GM19324 (cell line): ENCODE measurements around the gene CD8B.
"Not testable (repeated sequence)": the region's sequence is repeated elsewhere in the genome, so short reads cannot be mapped to it uniquely, and the experiment has no call there.

ENCODE experiments used
- ATAC-seq: cut with Tn5 transposase; IDR thresholded peaks from one replicate; pipeline ENCODE4 v1.9.1; 2021; ENCODE audit warnings: mild to moderate bottlenecking, moderate library complexity; ENCODE audit not compliant: unreplicated experiment, low FRiP score

CD8B gene

GRCh38 chr2:86861628-86862379 is at the start of gene CD8B:
TSS of gene CD8B (minus strand) at chr2:86861886. CDS start at chr2:86861865, 21 bp downstream.
- ATAC-seq = not testable (repeated sequence)

- ATAC-seq = not testable (repeated sequence)
Measured at GRCh38 chr2:86905868-86906267, 44.2 kb upstream of the CD8B start.

DNA sequence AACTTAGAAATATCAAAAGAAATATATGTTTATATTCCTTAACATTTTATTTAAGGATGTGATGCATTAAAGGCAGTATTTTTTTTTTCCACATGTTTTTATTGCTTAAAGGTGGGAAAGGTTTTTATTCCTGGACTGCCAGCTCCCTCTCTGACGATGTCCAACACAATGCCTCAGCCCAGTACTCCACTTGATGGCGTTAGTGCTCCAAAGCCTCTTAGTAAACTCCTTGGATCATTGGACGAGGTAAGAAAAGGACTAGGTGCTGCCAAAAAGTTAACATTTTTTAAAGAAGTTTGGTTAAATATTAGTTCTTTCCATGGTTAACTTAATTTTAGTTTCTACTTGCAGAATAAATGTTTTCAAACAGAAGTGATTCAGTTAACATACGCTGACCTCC is 39.0 kb upstream of the CD8B start:
- not testable (repeated sequence) for ATAC-seq

DNA sequence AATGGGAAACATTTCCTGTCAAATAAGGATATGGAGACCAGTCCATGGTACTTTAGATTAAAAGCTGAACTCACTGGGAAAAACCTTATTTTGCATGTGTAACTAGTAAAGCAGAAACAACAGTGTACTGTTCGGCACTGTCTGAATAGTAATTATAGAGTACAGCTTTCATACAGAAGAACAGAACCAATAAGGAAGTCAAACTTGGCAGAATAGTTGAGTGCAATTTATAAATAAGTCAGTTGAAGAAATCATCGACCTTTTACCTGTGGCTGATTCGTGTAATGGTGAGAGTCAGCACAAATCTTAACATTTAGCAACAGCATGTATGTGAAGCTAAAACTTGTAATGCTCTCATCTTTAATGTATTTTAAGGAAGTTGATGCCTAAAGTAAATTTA is 24.3 kb upstream of the CD8B start:
- ATAC-seq = not testable (repeated sequence)

GRCh38 chr2:86882865-86883264 is 21.2 kb upstream of the CD8B start:
- ATAC-seq = not testable (repeated sequence)

GRCh38 chr2:86882118-86882665 is 20.5 kb upstream of the CD8B start:
- ATAC-seq = not testable (repeated sequence)

- ATAC-seq = not testable (repeated sequence)
Measured at GRCh38 chr2:86878986-86879385, 17.3 kb upstream of the CD8B start.

GRCh38 chr2:86870941-86871340 is 9.3 kb upstream of the CD8B start:
- not testable (repeated sequence) for ATAC-seq

- not testable (repeated sequence) for ATAC-seq
Measured at GRCh38 chr2:86868895-86869468, 7.3 kb upstream of the CD8B start.

DNA sequence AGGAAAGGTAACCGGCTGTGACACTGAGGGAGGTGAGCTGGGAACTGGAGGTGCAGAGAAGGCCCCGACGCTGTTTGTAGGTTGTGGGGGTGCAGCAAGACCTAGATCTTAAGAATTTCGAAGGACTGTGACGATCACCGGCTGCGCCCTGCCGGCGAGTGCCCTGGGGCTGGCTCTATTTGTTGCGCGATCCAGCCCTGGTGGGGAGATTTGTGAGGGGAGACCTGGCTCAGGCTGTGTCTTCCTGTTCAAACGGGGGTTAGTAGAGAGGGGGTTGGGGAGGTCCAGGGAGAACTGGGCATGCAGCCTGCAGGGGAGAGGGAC is 656 bp upstream of the CD8B start:
- ATAC-seq = not testable (repeated sequence)

DNA sequence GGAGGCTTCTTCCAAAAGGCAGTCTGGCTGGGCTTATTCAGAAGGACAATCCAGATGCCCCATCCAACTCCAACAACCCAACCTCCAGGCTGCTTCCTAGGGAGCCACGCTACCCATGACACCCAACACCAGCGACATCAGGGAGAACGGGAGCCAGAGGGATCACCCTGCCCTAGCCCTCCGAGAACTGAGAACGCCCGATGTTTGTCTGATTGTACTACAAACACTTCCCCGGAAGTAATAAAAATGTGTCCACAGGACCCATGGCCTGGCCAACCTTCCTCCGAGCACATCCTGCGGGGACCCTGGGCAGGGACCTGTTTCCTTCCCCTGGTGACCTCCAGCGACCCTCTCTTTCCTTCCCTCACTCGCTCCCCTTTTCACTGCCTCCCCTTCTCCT is 511 bp downstream of the CD8B start:
- ATAC-seq = not testable (repeated sequence)

DNA sequence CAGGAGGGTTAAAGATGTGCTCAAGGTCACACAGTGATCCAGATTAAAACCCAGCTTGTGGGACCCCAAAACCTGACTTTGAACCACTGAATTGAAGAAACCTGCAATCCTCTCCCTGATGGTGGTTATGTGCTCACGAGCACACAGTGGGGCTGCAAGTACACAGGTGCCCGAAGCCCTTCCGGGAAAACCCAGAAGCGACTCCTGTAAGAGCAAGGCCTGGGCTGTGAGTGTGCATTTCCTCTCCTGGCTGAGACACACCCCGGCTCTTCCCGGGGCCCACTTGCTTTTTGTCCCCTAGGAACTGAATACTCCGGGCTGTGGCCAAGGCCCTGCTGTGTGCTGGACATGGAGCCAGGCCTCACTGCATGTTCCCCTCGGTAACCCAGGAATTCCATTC is 1.1 kb downstream of the CD8B start:
- not testable (repeated sequence) for ATAC-seq

DNA sequence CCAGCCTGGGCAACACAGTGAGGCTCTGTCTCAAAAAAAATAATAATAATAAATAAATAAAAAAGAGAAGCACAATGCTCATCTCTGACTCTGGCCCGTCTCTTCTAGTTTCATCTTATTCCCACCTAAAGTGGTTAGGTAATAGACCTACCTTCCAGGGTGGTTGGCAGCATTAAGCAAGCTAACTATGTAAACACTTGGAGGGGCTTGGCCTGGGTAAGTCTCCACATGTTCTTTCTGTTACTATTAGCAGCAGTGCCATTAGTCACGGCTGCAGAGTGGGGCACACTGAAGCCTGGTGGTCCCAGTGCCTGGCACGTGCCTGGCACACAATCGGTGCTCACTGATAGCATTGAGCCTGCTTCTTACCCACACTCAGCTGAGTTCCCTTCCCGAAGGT is 4.0 kb downstream of the CD8B start:
- ATAC-seq = not testable (repeated sequence)

DNA sequence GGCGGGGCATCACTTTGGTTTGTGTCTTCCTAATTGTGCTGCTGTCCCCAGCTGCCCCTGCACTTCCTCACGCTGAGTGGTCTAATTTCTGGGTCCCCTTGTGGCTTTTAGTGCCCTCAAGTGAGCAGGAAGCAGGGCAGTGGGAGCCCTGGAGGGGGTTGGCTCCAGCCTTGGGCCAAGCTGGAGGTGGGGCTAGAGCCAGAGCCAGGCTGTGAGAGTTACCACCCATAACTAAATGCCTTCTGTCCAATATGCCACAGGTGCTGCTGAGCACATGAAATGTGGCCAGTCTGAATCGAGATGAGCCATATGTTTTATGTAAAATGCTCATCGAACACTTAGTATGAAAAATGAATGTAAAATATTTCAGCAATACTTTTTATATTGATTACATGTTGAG is 5.2 kb downstream of the CD8B start:
- ATAC-seq = not testable (repeated sequence)

- ATAC-seq = not testable (repeated sequence)
Measured at GRCh38 chr2:86855981-86856380, 5.7 kb downstream of the CD8B start.

- ATAC-seq = not testable (repeated sequence)
Measured at GRCh38 chr2:86851581-86851980, 10.1 kb downstream of the CD8B start.

DNA sequence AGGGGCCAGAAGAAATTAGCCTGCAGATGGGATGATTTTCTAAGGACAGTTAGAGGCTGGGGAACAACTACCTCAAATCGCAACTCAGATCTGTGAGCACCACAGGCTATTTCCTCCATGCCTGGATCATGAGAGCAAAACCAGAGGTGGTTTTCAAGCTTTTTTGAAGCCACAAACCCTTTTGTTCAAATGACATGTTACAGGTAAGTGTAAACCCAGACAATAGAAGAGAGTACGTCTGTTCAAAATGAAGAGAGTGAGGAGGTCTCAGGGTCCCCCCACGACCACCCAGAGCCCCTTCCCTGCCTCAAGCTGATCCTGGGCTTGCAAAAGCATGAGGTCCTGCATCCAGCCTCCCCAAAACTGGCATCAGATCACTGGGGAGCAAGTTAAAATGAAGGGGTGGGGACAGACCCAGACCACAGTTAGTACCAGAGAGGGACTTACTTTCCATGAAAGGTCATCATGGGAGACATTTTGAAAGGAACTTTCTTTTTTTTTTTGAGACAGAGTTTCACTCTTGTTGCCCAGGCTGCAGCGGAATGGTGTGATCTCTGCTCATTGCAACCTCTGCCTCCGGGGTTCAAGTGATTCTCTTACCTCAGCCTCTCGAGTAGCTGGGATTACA is 19.0 kb downstream of the CD8B start:
- ATAC-seq = not testable (repeated sequence)

DNA sequence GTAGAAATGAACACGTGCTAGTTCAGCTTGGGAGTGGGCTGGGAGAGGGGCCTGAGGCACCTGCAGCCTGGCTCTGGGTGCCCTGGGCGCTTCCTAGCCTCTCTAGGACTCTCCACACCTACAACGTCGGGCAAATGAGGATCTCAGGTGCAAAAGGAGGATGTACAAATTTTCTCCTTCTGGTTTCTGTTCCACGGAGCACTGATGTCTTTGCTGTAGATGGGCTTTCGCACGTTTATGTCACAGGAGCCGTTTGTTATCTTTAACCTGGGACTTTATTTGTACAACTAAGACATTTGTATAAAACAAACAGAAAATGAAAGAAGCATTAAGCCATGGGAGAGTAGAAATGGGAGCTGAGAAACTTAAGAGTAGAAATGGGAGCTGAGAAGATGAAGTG is 20.4 kb downstream of the CD8B start:
- ATAC-seq = not testable (repeated sequence)

- not testable (repeated sequence) for ATAC-seq
Measured at GRCh38 chr2:86839871-86840548, 21.7 kb downstream of the CD8B start.

DNA sequence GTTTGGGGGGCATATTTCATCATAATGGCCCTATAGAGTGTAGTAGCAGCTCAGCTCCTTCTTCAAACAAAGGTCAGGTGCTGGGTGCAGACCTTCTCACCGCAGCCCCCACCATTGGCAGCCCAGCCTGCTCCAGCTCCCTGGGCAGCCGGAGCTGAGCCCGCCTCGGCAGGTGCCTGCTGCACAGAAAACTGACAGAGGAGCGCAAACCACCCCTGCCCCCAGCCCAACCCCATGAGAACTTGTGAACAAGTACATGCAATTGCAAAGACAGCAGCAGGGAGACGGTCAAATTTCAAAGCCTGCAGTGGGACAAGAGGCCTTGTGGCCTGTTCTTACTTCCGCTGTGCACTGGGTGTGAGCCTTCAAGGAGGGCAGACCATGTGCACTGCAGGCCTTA is 22.2 kb downstream of the CD8B start:
- not testable (repeated sequence) for ATAC-seq

GRCh38 chr2:86837714-86838113 is 24.0 kb downstream of the CD8B start:
- not testable (repeated sequence) for ATAC-seq
